Cardiac fibroblast (primary cell): ENCODE measurements around the gene PNKD.
A peak's percentile ranks its signal among the peaks of the same experiment; 100 is the strongest.

Experiments
- DNase-seq, 2 donors: peaks; one replicate each; pipeline versions ENCODE4 v3.0.0 to v3.0.0-alpha.2; 2010; ENCODE audit warnings: low read depth in 2 of 2
- H3K4me3 ChIP-seq, 2 donors: replicated peaks in 1 of 2; 1 replicate in 1 of 2; 2 replicates in 1 of 2; pipeline ENCODE4 v1.5.1; 2011; ENCODE audit warnings: low read depth in 2 of 2, low read length in 2 of 2, mild to moderate bottlenecking in 2 of 2, moderate library complexity in 1 of 2
- CTCF ChIP-seq: IDR thresholded peaks from one replicate; pipeline ENCODE4 v1.5.1; 2011; ENCODE audit warnings: low read depth, mild to moderate bottlenecking, low read length, inconsistent platforms

PNKD gene

GRCh38 chr2:218260742-218261422 lies 9.4 kb upstream of the PNKD start, which contains the start of gene GPBAR1:
GPBAR1 (plus strand) TSS chr2:218261015; CDS start chr2:218262725, 1,710 bp downstream.
- TF ChIP-seq CTCF = no peak
- DNase-seq = no peak
- no peak within 1 kb of the TSS for H3K4me3 ChIP-seq

GRCh38 chr2:218261423-218262236 lies 8.7 kb upstream of the PNKD start:
- no peak overlapping the region for H3K4me3 ChIP-seq
- no peak for TF ChIP-seq CTCF
- no peak for DNase-seq

GRCh38 chr2:218262237-218262600 lies 8.1 kb upstream of the PNKD start:
- H3K4me3 ChIP-seq = no peak overlapping the region
- DNase-seq = no peak
- TF ChIP-seq CTCF = no peak

- no peak for DNase-seq
- TF ChIP-seq CTCF = no peak
- H3K4me3 ChIP-seq = no peak overlapping the region
These were observed 7.4 kb upstream of the PNKD start for GRCh38 chr2:218262631-218263586.

- no peak for DNase-seq
- peak; percentile 6 for TF ChIP-seq CTCF
- H3K4me3 ChIP-seq = no peak overlapping the region
These were observed 6.3 kb upstream of the PNKD start for GRCh38 chr2:218263817-218264641.
